Fibroblast of the aortic adventitia (primary cell): ENCODE data around the gene CYRIA. TPM values are rescaled to one million over a fixed set of nuclear protein-coding genes. Genes with fewer than 3 reads are reported as not detected.

Source experiments
- DNase-seq: peaks from one replicate; pipeline ENCODE4 v3.0.0-alpha.2; 2010; ENCODE audit warnings: low read depth
- H3K4me3 ChIP-seq: 2 replicates; pipeline ENCODE4 v1.5.1; 2011; ENCODE audit warnings: low read depth, mild to moderate bottlenecking, control low read depth, low read length, moderate library complexity
- total RNA-seq: library from RNA; depleted of rRNA; stranded (reverse); fragments of >200 nt; gene quantifications from 2 replicates; pipeline ENCODE4 v1.2.3, GENCODE V29; 2012; ENCODE audit warnings: low replicate concordance
- TF ChIP-seq, protein P1 (sequence below): IDR thresholded peaks from 2 replicates; pipeline ENCODE4 v1.5.1; 2011; ENCODE audit warnings: mild to moderate bottlenecking, low read length, control low read depth, inconsistent platforms; ENCODE audit not compliant: insufficient read depth

CYRIA gene
- total RNA-seq, 1 donor, result 0.54 TPM

DNA sequence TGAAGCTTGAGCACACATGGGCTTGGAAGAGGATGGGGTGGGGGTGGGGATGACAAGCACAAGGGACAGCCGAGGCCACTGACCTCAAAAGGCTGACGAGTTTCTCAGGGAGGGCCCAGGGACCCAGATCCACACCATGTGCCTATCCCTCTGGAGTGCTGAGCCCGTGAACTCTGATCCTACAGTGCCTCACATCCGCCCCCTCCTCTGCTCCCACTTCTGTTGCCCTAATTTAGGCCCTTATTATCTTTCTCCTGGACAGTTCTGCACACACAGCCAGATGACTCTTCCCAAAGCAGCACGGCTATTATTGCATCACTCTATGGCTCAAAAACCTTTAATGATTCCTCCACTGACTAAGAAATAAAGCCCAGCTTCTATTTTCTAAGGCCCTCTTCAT is 24.8 kb downstream of the CYRIA start:
- TF ChIP-seq, protein P1, sequence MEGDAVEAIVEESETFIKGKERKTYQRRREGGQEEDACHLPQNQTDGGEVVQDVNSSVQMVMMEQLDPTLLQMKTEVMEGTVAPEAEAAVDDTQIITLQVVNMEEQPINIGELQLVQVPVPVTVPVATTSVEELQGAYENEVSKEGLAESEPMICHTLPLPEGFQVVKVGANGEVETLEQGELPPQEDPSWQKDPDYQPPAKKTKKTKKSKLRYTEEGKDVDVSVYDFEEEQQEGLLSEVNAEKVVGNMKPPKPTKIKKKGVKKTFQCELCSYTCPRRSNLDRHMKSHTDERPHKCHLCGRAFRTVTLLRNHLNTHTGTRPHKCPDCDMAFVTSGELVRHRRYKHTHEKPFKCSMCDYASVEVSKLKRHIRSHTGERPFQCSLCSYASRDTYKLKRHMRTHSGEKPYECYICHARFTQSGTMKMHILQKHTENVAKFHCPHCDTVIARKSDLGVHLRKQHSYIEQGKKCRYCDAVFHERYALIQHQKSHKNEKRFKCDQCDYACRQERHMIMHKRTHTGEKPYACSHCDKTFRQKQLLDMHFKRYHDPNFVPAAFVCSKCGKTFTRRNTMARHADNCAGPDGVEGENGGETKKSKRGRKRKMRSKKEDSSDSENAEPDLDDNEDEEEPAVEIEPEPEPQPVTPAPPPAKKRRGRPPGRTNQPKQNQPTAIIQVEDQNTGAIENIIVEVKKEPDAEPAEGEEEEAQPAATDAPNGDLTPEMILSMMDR, result no peak
- no peak overlapping the region for H3K4me3 ChIP-seq
- no peak for DNase-seq

DNA sequence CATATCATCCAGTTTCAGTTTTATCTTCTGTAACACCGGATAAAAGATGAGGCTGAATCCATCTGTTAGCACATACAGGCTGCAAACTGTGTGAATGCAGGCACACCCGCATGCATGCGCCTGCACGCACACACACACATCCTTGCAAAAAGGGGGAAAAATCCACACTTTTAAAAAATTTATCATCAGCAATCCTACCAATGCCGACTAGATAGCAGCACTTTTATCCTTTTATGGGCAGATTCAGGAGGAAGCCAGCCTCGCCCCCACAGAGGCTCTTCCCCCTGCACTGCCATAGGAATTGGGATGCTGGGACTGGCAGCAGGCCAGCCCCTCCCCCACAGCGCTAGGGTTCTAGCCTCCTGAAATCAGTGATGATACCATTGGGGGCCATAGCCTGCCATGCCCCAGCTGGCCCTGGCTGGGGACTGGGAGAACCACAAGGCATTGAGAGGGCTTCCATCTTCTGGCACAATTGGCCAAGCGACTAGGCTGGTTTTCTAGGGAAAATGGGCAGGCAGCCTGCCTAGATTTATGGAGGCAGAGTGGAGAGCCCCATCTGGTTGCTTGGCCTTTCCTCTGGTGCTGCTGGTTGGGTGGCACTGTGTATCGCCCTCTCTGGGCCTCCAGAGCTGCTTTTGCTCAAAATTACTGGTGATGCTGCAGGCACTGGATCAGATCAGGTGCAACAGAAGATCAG is 25.5 kb downstream of the CYRIA start:
- DNase-seq, result no peak
- TF ChIP-seq, protein P1, result no peak
- no peak overlapping the region for H3K4me3 ChIP-seq

GRCh38 chr2:16639431-16639830 is 26.2 kb downstream of the CYRIA start:
- TF ChIP-seq, protein P1, result no peak
- H3K4me3 ChIP-seq, result no peak overlapping the region
- no peak for DNase-seq

GRCh38 chr2:16638946-16639345 is 26.7 kb downstream of the CYRIA start:
- no peak overlapping the region for H3K4me3 ChIP-seq
- DNase-seq, result no peak
- TF ChIP-seq, protein P1, result no peak

DNA sequence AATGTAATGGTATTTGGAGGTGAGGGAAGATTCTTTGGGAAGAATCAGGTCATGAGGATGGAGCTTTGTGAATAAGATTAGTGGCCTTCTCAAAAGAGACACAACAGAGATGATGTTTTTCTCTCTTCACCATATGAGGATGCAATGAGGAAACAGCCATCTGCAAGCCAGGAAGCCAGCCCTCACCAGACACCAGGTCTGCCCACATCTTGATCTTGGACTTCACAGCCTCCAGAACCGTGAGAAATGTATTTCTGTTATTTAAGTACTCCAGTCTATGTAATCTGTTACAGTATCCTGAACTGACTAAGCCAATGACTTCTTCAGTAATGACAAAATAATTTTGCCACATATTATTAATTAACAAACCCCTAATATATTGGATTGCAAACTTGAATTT is 28.3 kb downstream of the CYRIA start:
- no peak overlapping the region for H3K4me3 ChIP-seq
- TF ChIP-seq, protein P1, result no peak

DNA sequence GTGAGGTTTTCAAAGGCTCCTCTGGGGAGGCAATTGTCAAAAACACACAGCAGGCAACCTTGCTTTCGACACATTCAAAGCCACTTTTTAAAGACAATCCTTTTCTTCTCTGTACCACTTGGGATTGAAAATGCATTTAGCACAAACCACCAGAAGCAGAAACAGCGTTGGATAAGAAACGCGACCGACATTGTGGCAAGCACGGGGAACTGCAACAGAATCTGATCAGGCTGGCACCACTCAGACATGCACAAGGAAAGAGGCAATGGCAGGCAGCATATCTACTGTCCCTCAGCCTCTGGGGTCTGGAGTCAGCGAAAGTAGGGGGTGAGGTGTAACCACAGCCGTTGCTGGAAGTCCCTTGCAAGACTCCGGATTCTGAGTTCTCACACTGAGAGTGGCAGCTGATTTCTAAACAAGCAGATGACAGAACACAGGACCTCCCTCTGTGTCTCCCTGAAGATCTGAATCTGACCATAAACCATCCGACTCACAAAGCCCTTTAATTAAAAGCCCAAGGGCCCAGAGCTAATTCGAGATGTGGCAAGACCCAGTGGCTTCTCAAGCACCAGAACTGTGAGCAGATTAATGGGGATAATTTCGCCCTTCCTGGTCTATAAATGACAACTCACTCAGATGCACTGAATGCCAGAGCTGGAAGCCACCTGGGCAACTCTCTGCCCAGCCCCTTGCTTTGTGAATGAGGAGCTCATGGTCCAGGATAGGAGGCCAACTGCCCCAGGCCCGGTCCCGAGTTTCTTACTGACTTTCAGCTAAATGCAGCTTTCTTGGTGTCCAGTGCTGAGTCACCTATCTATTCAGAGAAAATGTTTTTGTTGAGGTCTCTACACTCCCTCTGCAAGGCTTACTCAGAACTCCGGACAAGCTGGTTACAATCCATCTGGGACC is 29.6 kb downstream of the CYRIA start:
- no peak for DNase-seq
- no peak overlapping the region for H3K4me3 ChIP-seq
- TF ChIP-seq, protein P1, result no peak

More for the DNA sequence above, 28.3 kb downstream of the CYRIA start:
- no peak for DNase-seq
